ENCODE measurements around the gene BCO2. TPM values are rescaled to one million over a fixed set of nuclear protein-coding genes. Genes with fewer than 3 reads are reported as not detected.

Gene BCO2
- total RNA-seq, 1 experiment from 2014 or later: 2.9 TPM

- Histone ChIP-seq H3K27ac (ENCODE audit: low read length) (no peak overlapping the region), H3K9me2 (replicated peaks; ENCODE audit: low read length) (no peaks in the 10 kb centered on the region), H2AFZ (ENCODE audit: low read length) (no peak overlapping the region), H3K79me2 (ENCODE audit: low read length) (no peaks in the 10 kb centered on the region), H3K36me3 (ENCODE audit: low read depth, low read length) (no peaks in the 10 kb centered on the region), H3K27me3 (ENCODE audit: low read length) (no peaks in the 10 kb centered on the region), H3K4me2 (ENCODE audit: low read length) (no peak overlapping the region), H3K9me3 (ENCODE audit: low read length) (no peaks in the 10 kb centered on the region), H3K9ac (ENCODE audit: low read length) (no peak overlapping the region), H4K20me1 (ENCODE audit: low read length) (no peaks in the 10 kb centered on the region), H3K4me3 (ENCODE audit: low read length) (no peak overlapping the region), H3K4me1 (ENCODE audit: insufficient read depth, low read length) (peaks cover 8% of the 10 kb centered on the region; the same call in 1 of the 2 replicates), H3F3A (ENCODE audit: low read length, unreplicated experiment) (no peaks in the 10 kb centered on the region)
- no TSS peak for BruUV-seq (replicated peaks)
- POLR2A ChIA-PET (ENCODE audit: unreplicated experiment): no interaction called here
- intact Hi-C loops (cut with micrococcal nuclease): loop anchor here (5.0 kb wide), 1 partner anchor 38 kb away; no protein-coding TSS in a partner anchor
- TF ChIP-seq EZH2phosphoT487 (IDR thresholded peaks at IDR 0.05; ENCODE audit: borderline replicate concordance, low read length): no peak
- DNase-seq: no peak
- CTCF ChIA-PET: no interaction called here
- no peak for ATAC-seq
These were observed 4.3 kb downstream of the BCO2 start for GRCh38 chr11:112179601-112180000.

- Histone ChIP-seq H3K27me3 (ENCODE audit: low read length) (no peaks in the 10 kb centered on the region), H4K20me1 (ENCODE audit: low read length) (no peaks in the 10 kb centered on the region), H3K9me2 (replicated peaks; ENCODE audit: low read length) (no peaks in the 10 kb centered on the region), H3K4me1 (ENCODE audit: insufficient read depth, low read length) (no peaks in the 10 kb centered on the region), H3K4me2 (ENCODE audit: low read length) (no peak overlapping the region), H3K36me3 (ENCODE audit: low read depth, low read length) (no peaks in the 10 kb centered on the region), H3K4me3 (ENCODE audit: low read length) (no peak overlapping the region), H3K27ac (ENCODE audit: low read length) (no peak overlapping the region), H3K79me2 (ENCODE audit: low read length) (no peaks in the 10 kb centered on the region), H3K9me3 (ENCODE audit: low read length) (no peaks in the 10 kb centered on the region), H3F3A (ENCODE audit: low read length, unreplicated experiment) (no peaks in the 10 kb centered on the region), H3K9ac (ENCODE audit: low read length) (no peak overlapping the region), H2AFZ (ENCODE audit: low read length) (no peak overlapping the region)
- DNase-seq: no peak
- no peak for ATAC-seq
- TF ChIP-seq EZH2 (IDR thresholded peaks at IDR 0.05; ENCODE audit: low read length, unreplicated experiment) (no peak), EZH2phosphoT487 (IDR thresholded peaks at IDR 0.05; ENCODE audit: borderline replicate concordance, low read length) (no peak)
- TF ChIP-seq, protein P1, sequence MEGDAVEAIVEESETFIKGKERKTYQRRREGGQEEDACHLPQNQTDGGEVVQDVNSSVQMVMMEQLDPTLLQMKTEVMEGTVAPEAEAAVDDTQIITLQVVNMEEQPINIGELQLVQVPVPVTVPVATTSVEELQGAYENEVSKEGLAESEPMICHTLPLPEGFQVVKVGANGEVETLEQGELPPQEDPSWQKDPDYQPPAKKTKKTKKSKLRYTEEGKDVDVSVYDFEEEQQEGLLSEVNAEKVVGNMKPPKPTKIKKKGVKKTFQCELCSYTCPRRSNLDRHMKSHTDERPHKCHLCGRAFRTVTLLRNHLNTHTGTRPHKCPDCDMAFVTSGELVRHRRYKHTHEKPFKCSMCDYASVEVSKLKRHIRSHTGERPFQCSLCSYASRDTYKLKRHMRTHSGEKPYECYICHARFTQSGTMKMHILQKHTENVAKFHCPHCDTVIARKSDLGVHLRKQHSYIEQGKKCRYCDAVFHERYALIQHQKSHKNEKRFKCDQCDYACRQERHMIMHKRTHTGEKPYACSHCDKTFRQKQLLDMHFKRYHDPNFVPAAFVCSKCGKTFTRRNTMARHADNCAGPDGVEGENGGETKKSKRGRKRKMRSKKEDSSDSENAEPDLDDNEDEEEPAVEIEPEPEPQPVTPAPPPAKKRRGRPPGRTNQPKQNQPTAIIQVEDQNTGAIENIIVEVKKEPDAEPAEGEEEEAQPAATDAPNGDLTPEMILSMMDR (conservative IDR thresholded peaks at IDR 0.05; ENCODE audit: low read depth, low read length): no peak
- intact Hi-C loops (cut with micrococcal nuclease): no loop called here
- POLR2A ChIA-PET (ENCODE audit: unreplicated experiment): no interaction called here
- BruUV-seq (replicated peaks): no TSS peak
- CTCF ChIA-PET: no interaction called here
These were observed 7.6 kb downstream of the BCO2 start for GRCh38 chr11:112182867-112183266.

DNA sequence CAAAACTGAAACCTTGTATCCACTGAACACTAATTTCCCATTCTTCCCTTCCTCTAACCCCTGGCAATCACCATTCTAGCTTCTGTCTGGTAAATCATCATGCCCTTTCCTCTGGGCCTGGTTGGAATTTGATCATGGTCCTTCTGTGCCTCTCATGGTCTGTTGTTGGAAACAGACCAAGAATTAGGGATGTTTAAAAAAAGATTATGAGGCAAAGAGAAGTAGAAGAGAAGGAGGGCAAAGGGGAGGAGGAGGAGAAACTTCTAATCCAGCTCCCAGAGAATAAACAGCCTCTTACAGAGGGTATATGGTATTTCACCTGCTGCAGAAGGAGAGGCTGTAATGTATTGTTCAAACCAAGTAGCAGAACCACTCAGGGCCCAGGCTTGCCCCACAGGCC lies 10.6 kb downstream of the BCO2 start:
- Histone ChIP-seq H3K27me3 (ENCODE audit: low read length) (no peaks in the 10 kb centered on the region), H3K9me2 (replicated peaks; ENCODE audit: low read length) (no peaks in the 10 kb centered on the region), H4K20me1 (ENCODE audit: low read length) (no peaks in the 10 kb centered on the region), H3K4me1 (ENCODE audit: insufficient read depth, low read length) (no peaks in the 10 kb centered on the region), H2AFZ (ENCODE audit: low read length) (no peak overlapping the region), H3K27ac (ENCODE audit: low read length) (no peak overlapping the region), H3K9me3 (ENCODE audit: low read length) (no peaks in the 10 kb centered on the region), H3K36me3 (ENCODE audit: low read depth, low read length) (no peaks in the 10 kb centered on the region), H3K4me2 (ENCODE audit: low read length) (no peak overlapping the region), H3K9ac (ENCODE audit: low read length) (no peak overlapping the region), H3K79me2 (ENCODE audit: low read length) (no peaks in the 10 kb centered on the region), H3K4me3 (ENCODE audit: low read length) (no peak overlapping the region), H3F3A (ENCODE audit: low read length, unreplicated experiment) (no peaks in the 10 kb centered on the region)
- no peak for ATAC-seq
- ChIA-PET POLR2A (ENCODE audit: unreplicated experiment) (no interaction called here), CTCF (no interaction called here)
- TF ChIP-seq EZH2phosphoT487 (IDR thresholded peaks at IDR 0.05; ENCODE audit: borderline replicate concordance, low read length): no peak
- TF ChIP-seq EZH2 (IDR thresholded peaks at IDR 0.05; ENCODE audit: low read length, unreplicated experiment): no peak
- TF ChIP-seq, protein P1 (conservative IDR thresholded peaks at IDR 0.05; ENCODE audit: low read depth, low read length): no peak
- no peak for DNase-seq
- BruUV-seq (replicated peaks): no TSS peak
- intact Hi-C loops (cut with micrococcal nuclease): no loop called here
